ENCODE measurements around the gene OR2M5. TPM values are rescaled to one million over a fixed set of nuclear protein-coding genes. Genes with fewer than 3 reads are reported as not detected.
A peak's percentile ranks its signal among the peaks of the same experiment; 100 is the strongest.

Gene OR2M5
- total and polyA plus RNA-seq, 8 donors: not detected

DNA sequence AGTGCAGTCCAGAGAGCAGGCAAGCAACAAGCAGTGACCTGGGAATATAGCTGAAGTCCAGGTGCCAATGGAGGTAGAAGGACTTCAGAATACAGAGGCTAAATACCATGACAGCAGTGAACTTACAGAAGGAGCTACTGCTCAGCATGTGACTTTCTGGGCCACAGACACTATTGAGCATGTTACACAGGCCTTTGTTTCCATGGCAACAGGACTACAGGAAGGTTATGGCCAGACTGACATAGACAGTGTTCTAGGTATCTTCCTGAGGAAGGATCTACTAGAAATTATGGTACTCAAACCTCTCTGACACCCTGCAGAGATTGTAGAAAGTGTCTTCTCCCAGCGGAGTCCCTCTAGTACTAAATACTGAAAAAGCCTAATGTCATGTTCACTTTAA, 11.0 kb downstream of the OR2M5 start:
- no peak for ATAC-seq

DNA sequence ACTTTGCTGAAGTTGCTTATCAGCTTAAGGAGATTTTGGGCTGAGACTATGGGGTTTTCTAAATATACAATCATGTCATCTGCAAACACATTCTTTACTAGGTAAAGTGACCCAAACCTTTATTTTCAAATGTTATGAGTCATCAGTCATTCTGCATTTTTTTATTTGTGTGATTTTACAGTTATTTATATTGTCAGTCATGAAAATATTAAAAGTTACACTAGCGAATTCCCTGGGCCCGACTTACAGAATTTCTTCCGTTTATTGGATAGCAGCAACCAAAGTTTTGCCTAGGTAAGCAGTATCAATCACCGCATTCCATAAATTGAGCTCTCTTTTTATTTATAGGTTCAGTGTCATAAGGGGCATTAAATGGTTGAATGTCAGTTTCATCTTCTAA, 13.8 kb downstream of the OR2M5 start:
- H3K36me3 ChIP-seq: no peaks in the 10 kb centered on the region
- no peak for ATAC-seq
- intact Hi-C loops (cut with DNase I): no loop called here
- DNase-seq: no peak
- TF ChIP-seq, protein P1, sequence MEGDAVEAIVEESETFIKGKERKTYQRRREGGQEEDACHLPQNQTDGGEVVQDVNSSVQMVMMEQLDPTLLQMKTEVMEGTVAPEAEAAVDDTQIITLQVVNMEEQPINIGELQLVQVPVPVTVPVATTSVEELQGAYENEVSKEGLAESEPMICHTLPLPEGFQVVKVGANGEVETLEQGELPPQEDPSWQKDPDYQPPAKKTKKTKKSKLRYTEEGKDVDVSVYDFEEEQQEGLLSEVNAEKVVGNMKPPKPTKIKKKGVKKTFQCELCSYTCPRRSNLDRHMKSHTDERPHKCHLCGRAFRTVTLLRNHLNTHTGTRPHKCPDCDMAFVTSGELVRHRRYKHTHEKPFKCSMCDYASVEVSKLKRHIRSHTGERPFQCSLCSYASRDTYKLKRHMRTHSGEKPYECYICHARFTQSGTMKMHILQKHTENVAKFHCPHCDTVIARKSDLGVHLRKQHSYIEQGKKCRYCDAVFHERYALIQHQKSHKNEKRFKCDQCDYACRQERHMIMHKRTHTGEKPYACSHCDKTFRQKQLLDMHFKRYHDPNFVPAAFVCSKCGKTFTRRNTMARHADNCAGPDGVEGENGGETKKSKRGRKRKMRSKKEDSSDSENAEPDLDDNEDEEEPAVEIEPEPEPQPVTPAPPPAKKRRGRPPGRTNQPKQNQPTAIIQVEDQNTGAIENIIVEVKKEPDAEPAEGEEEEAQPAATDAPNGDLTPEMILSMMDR (IDR thresholded peaks at IDR 0.05): no peak
- no peaks in the 10 kb centered on the region for H3K27me3 ChIP-seq
- H3K4me3 ChIP-seq: no peak overlapping the region
- no peaks in the 10 kb centered on the region for H3K4me1 ChIP-seq
- H3K9me3 ChIP-seq: peaks cover 0 to 3% of the 10 kb centered on the region in 2 donors
- H3K27ac ChIP-seq: no peak overlapping the region

More for the DNA sequence above, 11.0 kb downstream of the OR2M5 start:
- no peak for DNase-seq
- intact Hi-C loops (cut with DNase I): no loop called here
- H3K27ac ChIP-seq: no peak overlapping the region
- no peaks in the 10 kb centered on the region for H3K27me3 ChIP-seq
- H3K4me1 ChIP-seq: no peaks in the 10 kb centered on the region
- no peak overlapping the region for H3K4me3 ChIP-seq
- no peaks in the 10 kb centered on the region for H3K36me3 ChIP-seq
- peaks cover 0 to 8% of the 10 kb centered on the region in 2 donors for H3K9me3 ChIP-seq
- TF ChIP-seq, protein P1 (IDR thresholded peaks at IDR 0.05): no peak

DNA sequence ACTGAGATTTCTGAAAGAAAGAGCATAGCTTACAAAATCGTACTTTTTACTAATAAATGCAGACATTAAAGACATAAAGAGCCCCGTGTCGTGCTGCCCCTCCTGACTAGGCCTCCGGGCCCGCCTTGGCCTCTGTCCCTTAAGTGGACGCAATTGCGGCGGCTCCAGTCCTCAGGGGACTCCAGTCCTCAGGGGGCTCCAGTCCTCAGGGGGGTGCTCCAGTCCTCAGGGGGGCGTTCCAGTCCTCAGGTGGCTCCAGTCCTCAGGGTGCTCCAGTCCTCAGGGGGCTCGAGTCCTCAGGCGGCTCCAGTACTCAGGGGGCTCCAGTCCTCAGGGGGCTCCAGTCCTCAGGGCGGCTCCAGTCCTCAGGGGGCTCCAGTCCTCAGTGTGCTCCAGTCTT, 19.1 kb downstream of the OR2M5 start:
- Histone ChIP-seq H3K9me3 (peaks cover 0 to 12% of the 10 kb centered on the region in 2 donors), H3K4me3 (no peak overlapping the region), H3K36me3 (no peaks in the 10 kb centered on the region), H3K4me1 (no peaks in the 10 kb centered on the region), H3K27ac (no peak overlapping the region), H3K27me3 (no peaks in the 10 kb centered on the region)
- ATAC-seq (no peak), DNase-seq (peak in 1 of 4 donors; percentile 73)
- intact Hi-C loops (cut with DNase I): no loop called here
- TF ChIP-seq, protein P1 (IDR thresholded peaks at IDR 0.05): no peak

DNA sequence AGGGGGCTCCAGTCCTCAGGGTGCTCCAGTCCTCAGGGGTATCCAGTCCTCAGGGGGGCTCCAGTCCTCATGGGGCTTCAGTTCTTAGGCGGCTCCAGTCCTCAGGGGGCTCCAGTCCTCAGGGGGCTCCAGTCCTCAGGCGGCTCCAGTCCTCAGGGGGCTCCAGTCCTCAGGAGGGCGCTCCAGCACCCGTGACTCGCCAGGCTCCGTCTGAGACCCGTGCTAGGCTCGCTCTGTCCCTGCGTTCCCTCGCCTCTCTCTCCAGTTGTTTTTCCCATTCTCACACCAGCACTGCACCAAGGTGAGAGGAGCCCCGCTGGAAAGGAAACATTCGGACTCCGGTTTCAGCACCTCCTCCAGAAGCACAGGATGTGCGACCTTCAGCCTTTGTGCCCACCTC, 20.2 kb downstream of the OR2M5 start:
- Histone ChIP-seq H3K9me3 (peaks cover 0 to 8% of the 10 kb centered on the region in 2 donors), H3K36me3 (no peaks in the 10 kb centered on the region), H3K4me1 (no peaks in the 10 kb centered on the region), H3K27me3 (no peaks in the 10 kb centered on the region), H3K27ac (no peak overlapping the region), H3K4me3 (no peak overlapping the region)
- TF ChIP-seq, protein P1 (IDR thresholded peaks at IDR 0.05): no peak
- no peak for ATAC-seq
- intact Hi-C loops (cut with DNase I): no loop called here
- peak in 1 of 4 donors; percentile 43 for DNase-seq

DNA sequence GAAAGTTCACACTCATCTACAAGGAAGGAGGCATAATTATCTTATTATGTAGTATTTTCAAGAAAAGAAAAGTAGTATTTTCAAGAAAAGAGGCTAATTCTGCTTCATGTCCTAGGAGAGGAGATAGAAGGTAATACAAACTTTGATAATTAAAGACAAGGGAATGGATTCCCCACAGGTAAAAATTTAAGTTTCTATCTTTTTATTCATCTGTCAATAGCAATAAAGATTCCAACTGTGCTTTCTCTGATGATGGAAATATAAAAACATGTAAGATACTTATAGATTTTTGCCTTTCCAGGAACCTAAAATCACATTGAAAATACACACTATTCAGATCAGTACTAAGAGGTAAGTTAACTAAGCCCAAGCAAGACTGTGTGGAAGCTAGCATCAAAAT, 29.6 kb downstream of the OR2M5 start, which contains the start of gene OR2M2:
TSS of gene OR2M2 (plus strand) at position 301 of the 400 bp plus-strand sequence. CDS start 5,165 bp downstream, outside the sequence.
- TF ChIP-seq, protein P1 (IDR thresholded peaks at IDR 0.05): no peak
- ATAC-seq (no peak), DNase-seq (no peak)
- Histone ChIP-seq H3K27me3 (no peaks in the 10 kb centered on the region), H3K36me3 (no peaks in the 10 kb centered on the region), H3K4me1 (no peaks in the 10 kb centered on the region), H3K27ac (no peak within 1 kb of the TSS), H3K9me3 (peaks cover 0 to 5% of the 10 kb centered on the region in 2 donors), H3K4me3 (no peak within 1 kb of the TSS)
- intact Hi-C loops (cut with DNase I): no loop called here
